Astrocyte (in vitro differentiated cells and primary cell): ENCODE data around the gene SOX2.

Source experiments
- CTCF ChIP-seq: IDR thresholded peaks from 2 replicates; pipeline ENCODE4 v1.5.1; 2011; ENCODE audit warnings: low read depth, mild to moderate bottlenecking, inconsistent platforms, low read length, moderate library complexity; ENCODE audit not compliant: insufficient read depth
- EZH2 ChIP-seq: IDR thresholded peaks from 2 replicates; pipeline ENCODE4 v1.6.1; 2012; ENCODE audit warnings: mild to moderate bottlenecking, low read length, inconsistent platforms; ENCODE audit not compliant: insufficient read depth

DNA sequence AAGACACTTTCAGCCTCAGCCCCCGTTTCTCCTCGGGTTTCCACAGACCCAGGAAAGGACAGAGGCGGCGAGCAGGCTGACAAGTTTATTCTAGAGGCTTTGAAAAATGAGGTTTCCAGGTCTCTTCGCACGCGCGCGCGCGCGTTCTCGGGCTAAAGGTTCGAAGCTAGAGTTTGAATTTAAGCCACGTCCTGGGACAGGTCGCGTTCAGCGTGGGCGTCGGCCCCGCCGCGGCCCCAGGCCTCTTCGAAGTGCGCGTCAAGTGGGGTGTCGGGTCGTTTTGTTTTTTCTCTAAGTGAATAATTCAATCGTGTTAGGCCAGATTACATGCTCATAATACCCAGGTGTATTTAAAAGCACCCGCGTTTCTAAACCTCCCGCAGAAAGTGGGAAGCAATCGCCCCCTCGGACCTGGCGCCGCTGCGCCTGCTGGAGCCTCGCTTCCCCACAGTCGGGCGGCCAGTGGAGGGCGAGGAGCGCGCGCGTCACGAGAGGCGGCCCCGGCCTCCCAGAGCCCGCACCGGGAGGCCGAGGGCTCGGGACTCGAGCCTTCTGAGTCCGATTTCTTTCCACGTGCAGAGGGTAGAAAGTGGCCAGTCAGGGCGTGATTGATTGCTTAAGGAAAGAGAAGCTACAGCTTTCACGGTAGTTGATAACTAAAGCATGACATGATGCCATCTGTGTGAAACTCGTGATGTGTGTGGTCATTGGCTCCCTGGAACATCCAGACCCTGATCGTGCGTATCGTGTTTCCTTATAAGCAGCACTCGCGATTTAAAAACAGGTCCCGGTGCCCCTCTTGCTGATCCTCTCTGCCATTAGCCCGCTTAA, 15.8 kb upstream of the SOX2 start:
- peak; percentile 53 for TF ChIP-seq EZH2
- no peak for TF ChIP-seq CTCF
